Measurements from ENCODE around the gene GAPDH. TPM values are rescaled to one million over a fixed set of nuclear protein-coding genes. Genes with fewer than 3 reads are reported as not detected.
"Not testable (repeated sequence)": the region's sequence is repeated elsewhere in the genome, so short reads cannot be mapped to it uniquely, and the experiment has no call there.

GAPDH gene
- polyA plus RNA-seq, 4 donors = 1,934 to 3,805 (median 2,842) TPM

DNA sequence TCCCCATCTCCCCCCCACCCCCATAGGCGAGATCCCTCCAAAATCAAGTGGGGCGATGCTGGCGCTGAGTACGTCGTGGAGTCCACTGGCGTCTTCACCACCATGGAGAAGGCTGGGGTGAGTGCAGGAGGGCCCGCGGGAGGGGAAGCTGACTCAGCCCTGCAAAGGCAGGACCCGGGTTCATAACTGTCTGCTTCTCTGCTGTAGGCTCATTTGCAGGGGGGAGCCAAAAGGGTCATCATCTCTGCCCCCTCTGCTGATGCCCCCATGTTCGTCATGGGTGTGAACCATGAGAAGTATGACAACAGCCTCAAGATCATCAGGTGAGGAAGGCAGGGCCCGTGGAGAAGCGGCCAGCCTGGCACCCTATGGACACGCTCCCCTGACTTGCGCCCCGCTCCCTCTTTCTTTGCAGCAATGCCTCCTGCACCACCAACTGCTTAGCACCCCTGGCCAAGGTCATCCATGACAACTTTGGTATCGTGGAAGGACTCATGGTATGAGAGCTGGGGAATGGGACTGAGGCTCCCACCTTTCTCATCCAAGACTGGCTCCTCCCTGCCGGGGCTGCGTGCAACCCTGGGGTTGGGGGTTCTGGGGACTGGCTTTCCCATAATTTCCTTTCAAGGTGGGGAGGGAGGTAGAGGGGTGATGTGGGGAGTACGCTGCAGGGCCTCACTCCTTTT lies 2.7 kb downstream of the GAPDH start:
- Histone ChIP-seq H3K9me3 (ENCODE audit: control insufficient read depth in 2 of 2, insufficient read depth in 1 of 2, low read depth in 1 of 2, low read length in 1 of 2) (no peaks in the 10 kb centered on the region), H3K36me3 (ENCODE audit: control insufficient read depth in 3 of 3, insufficient read depth in 2 of 3, low read depth in 1 of 3, low read length in 3 of 3) (peaks cover 12 to 63% (median 20%) of the 10 kb centered on the region in 3 donors), H3K4me3 (ENCODE audit: low read depth in 1 of 3, low read length in 3 of 3) (no peak overlapping the region), H3K27ac (ENCODE audit: low read depth in 1 of 3, low read length in 2 of 3) (peak overlapping the region; percentile 20 to 99 (median 33)), H3K27me3 (ENCODE audit: control insufficient read depth in 3 of 3, insufficient read depth in 3 of 3, low read length in 3 of 3) (no peaks in the 10 kb centered on the region), H3K4me1 (ENCODE audit: control insufficient read depth in 3 of 3, insufficient read depth in 2 of 3, low read depth in 1 of 3, low read length in 2 of 3) (peaks cover 6 to 57% (median 9%) of the 10 kb centered on the region in 3 donors)
- no peak for FAIRE-seq
- WGBS, 3 donors = 44 to 68% (median 62%) methylated on average over 16 to 19 of the region's 19 CpGs
- no peak for DNase-seq

GRCh38 chr12:6537580-6538419 lies 3.5 kb downstream of the GAPDH start:
- H3K27me3 ChIP-seq (ENCODE audit: control insufficient read depth in 3 of 3, insufficient read depth in 3 of 3, low read length in 3 of 3); H3K4me3 ChIP-seq (ENCODE audit: low read depth in 1 of 3, low read length in 3 of 3); H3K9me3 ChIP-seq (ENCODE audit: control insufficient read depth in 2 of 2, insufficient read depth in 1 of 2, low read depth in 1 of 2, low read length in 1 of 2); FAIRE-seq: not testable (repeated sequence)
- 25 to 32% (median 29%) methylated on average over 17 of the region's 17 CpGs for WGBS, 3 donors
- DNase-seq = peak; percentile 82 to 84
- H3K36me3 ChIP-seq (ENCODE audit: control insufficient read depth in 3 of 3, insufficient read depth in 2 of 3, low read depth in 1 of 3, low read length in 3 of 3) = peaks cover 12 to 59% (median 20%) of the 10 kb centered on the region in 3 donors
- H3K4me1 ChIP-seq (ENCODE audit: control insufficient read depth in 3 of 3, insufficient read depth in 2 of 3, low read depth in 1 of 3, low read length in 2 of 3) = peaks cover 3 to 56% (median 9%) of the 10 kb centered on the region in 3 donors
- H3K27ac ChIP-seq (ENCODE audit: low read depth in 1 of 3, low read length in 2 of 3) = peak overlapping the region; percentile 20 to 99 (median 54)

DNA sequence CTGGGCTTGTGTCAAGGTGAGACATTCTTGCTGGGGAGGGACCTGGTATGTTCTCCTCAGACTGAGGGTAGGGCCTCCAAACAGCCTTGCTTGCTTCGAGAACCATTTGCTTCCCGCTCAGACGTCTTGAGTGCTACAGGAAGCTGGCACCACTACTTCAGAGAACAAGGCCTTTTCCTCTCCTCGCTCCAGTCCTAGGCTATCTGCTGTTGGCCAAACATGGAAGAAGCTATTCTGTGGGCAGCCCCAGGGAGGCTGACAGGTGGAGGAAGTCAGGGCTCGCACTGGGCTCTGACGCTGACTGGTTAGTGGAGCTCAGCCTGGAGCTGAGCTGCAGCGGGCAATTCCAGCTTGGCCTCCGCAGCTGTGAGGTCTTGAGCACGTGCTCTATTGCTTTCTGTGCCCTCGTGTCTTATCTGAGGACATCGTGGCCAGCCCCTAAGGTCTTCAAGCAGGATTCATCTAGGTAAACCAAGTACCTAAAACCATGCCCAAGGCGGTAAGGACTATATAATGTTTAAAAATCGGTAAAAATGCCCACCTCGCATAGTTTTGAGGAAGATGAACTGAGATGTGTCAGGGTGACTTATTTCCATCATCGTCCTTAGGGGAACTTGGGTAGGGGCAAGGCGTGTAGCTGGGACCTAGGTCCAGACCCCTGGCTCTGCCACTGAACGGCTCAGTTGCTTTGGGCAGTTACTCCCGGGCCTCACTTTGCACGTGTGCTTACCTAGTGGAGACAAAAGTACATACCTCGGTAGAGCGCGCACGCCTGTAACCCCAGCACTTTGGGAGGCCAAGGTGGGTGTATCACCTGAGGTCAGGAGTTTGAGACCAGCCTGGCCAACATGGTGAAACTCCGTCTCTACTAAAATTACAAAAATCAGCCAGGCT lies 4.3 kb downstream of the GAPDH start:
- H3K27ac ChIP-seq (ENCODE audit: low read depth in 1 of 3, low read length in 2 of 3) = peak overlapping the region in 1 of 3 donors; percentile 58
- WGBS, 3 donors = 62 to 66% (median 64%) methylated on average over 24 of the region's 24 CpGs
- DNase-seq (no peak), FAIRE-seq (no peak)
- H3K4me3 ChIP-seq (ENCODE audit: low read depth in 1 of 3, low read length in 3 of 3) = no peak overlapping the region
- peaks cover 12 to 63% (median 20%) of the 10 kb centered on the region in 3 donors for H3K36me3 ChIP-seq (ENCODE audit: control insufficient read depth in 3 of 3, insufficient read depth in 2 of 3, low read depth in 1 of 3, low read length in 3 of 3)
- no peaks in the 10 kb centered on the region for H3K27me3 ChIP-seq (ENCODE audit: control insufficient read depth in 3 of 3, insufficient read depth in 3 of 3, low read length in 3 of 3)
- H3K9me3 ChIP-seq (ENCODE audit: control insufficient read depth in 2 of 2, insufficient read depth in 1 of 2, low read depth in 1 of 2, low read length in 1 of 2) = no peaks in the 10 kb centered on the region
- H3K4me1 ChIP-seq (ENCODE audit: control insufficient read depth in 3 of 3, insufficient read depth in 2 of 3, low read depth in 1 of 3, low read length in 2 of 3) = peaks cover 3 to 55% (median 9%) of the 10 kb centered on the region in 3 donors

DNA sequence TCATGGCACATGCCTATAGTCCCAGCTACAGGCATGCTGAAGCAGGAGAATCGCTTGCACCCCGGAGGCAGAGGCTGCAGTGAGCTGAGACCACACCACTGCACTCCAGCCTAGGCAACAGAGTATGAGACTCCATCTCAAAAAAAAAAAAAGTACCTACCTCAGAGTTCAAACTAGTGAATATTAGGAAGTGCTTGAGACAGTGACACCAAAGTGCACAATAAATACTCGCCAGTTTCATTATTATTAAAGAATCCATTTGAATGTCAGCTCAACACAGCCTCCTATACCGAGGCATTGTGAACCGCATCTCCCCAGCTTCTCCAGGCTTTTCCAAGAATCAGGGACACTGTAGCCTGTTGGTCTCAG lies 5.0 kb downstream of the GAPDH start:
- FAIRE-seq (no peak), DNase-seq (no peak)
- Histone ChIP-seq H3K27me3 (ENCODE audit: control insufficient read depth in 3 of 3, insufficient read depth in 3 of 3, low read length in 3 of 3) (no peaks in the 10 kb centered on the region), H3K36me3 (ENCODE audit: control insufficient read depth in 3 of 3, insufficient read depth in 2 of 3, low read depth in 1 of 3, low read length in 3 of 3) (peaks cover 12 to 65% (median 20%) of the 10 kb centered on the region in 3 donors), H3K4me3 (ENCODE audit: low read depth in 1 of 3, low read length in 3 of 3) (no peak overlapping the region), H3K4me1 (ENCODE audit: control insufficient read depth in 3 of 3, insufficient read depth in 2 of 3, low read depth in 1 of 3, low read length in 2 of 3) (peaks cover 3 to 50% (median 9%) of the 10 kb centered on the region in 3 donors), H3K27ac (ENCODE audit: low read depth in 1 of 3, low read length in 2 of 3) (peak overlapping the region in 2 of 3 donors; percentile 79 to 93), H3K9me3 (ENCODE audit: control insufficient read depth in 2 of 2, insufficient read depth in 1 of 2, low read depth in 1 of 2, low read length in 1 of 2) (no peaks in the 10 kb centered on the region)
- 76 to 77% (median 76%) methylated on average over 5 of the region's 5 CpGs for WGBS, 3 donors

- Histone ChIP-seq H3K36me3 (ENCODE audit: control insufficient read depth in 3 of 3, insufficient read depth in 2 of 3, low read depth in 1 of 3, low read length in 3 of 3) (peaks cover 12 to 68% (median 20%) of the 10 kb centered on the region in 3 donors), H3K4me1 (ENCODE audit: control insufficient read depth in 3 of 3, insufficient read depth in 2 of 3, low read depth in 1 of 3, low read length in 2 of 3) (peaks cover 3 to 50% (median 9%) of the 10 kb centered on the region in 3 donors), H3K4me3 (ENCODE audit: low read depth in 1 of 3, low read length in 3 of 3) (no peak overlapping the region), H3K9me3 (ENCODE audit: control insufficient read depth in 2 of 2, insufficient read depth in 1 of 2, low read depth in 1 of 2, low read length in 1 of 2) (no peaks in the 10 kb centered on the region), H3K27me3 (ENCODE audit: control insufficient read depth in 3 of 3, insufficient read depth in 3 of 3, low read length in 3 of 3) (no peaks in the 10 kb centered on the region), H3K27ac (ENCODE audit: low read depth in 1 of 3, low read length in 2 of 3) (peak overlapping the region; percentile 79 to 93 (median 93))
- no peak for FAIRE-seq
- DNase-seq = peak in 1 of 2 donors; percentile 29
- WGBS, 3 donors = 45 to 69% (median 60%) methylated on average over 14 of the region's 14 CpGs
These were observed 5.4 kb downstream of the GAPDH start for GRCh38 chr12:6539707-6540134.

- FAIRE-seq = no peak
These were observed 6.0 kb downstream of the GAPDH start for GRCh38 chr12:6540181-6540877.

DNA sequence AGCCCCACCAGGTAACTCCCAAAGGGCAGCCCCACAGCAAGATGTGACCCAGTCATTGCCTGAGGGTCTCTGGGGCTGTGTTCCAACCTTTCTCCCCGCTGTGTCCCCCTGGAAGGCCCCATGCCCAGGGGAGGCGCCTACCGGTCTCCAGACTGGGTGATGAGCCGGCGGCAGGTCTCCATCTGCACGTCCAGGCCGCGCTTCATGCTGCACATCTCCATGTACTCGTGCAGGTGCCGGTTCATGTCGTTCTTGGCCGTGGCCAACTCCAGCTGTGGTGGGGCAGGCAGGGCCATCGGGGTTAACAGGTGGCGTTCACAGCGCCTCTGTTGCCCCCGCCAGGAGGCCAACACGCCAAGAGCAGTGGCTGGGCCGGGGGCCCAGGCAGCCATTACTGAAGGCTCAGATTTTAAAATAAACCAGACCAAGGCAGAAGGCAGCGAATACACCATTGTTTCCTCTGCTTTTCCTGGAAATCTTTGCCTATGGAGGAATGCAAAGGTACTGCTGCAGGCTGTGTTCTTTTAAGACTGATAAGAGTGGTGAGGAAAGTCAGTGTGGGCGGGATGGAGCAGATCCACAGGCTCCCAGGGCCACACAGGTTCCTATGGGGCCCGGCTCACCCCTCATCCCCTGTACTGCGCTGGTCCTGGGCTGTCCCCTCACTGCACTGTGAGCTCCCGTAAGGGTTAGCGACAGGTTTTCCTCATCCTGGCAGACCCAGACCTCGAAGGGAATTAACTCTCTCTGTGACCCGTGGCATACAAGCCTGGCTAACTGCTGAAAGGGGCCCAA lies 7.3 kb downstream of the GAPDH start:
- no peaks in the 10 kb centered on the region for H3K9me3 ChIP-seq (ENCODE audit: control insufficient read depth in 2 of 2, insufficient read depth in 1 of 2, low read depth in 1 of 2, low read length in 1 of 2)
- FAIRE-seq (no peak), DNase-seq (peak; percentile 24 to 25)
- 61 to 74% (median 66%) methylated on average over 25 to 26 of the region's 26 CpGs for WGBS, 3 donors
- H3K4me1 ChIP-seq (ENCODE audit: control insufficient read depth in 3 of 3, insufficient read depth in 2 of 3, low read depth in 1 of 3, low read length in 2 of 3) = peaks cover 3 to 37% (median 5%) of the 10 kb centered on the region in 3 donors
- H3K27ac ChIP-seq (ENCODE audit: low read depth in 1 of 3, low read length in 2 of 3) = peak overlapping the region; percentile 79 to 93 (median 93)
- H3K4me3 ChIP-seq (ENCODE audit: low read depth in 1 of 3, low read length in 3 of 3) = no peak overlapping the region
- no peaks in the 10 kb centered on the region for H3K27me3 ChIP-seq (ENCODE audit: control insufficient read depth in 3 of 3, insufficient read depth in 3 of 3, low read length in 3 of 3)
- peaks cover 11 to 53% (median 18%) of the 10 kb centered on the region in 3 donors for H3K36me3 ChIP-seq (ENCODE audit: control insufficient read depth in 3 of 3, insufficient read depth in 2 of 3, low read depth in 1 of 3, low read length in 3 of 3)

More at GRCh38 chr12:6540181-6540877, 6.0 kb downstream of the GAPDH start:
- no peaks in the 10 kb centered on the region for H3K27me3 ChIP-seq (ENCODE audit: control insufficient read depth in 3 of 3, insufficient read depth in 3 of 3, low read length in 3 of 3)
- H3K9me3 ChIP-seq (ENCODE audit: control insufficient read depth in 2 of 2, insufficient read depth in 1 of 2, low read depth in 1 of 2, low read length in 1 of 2) = no peaks in the 10 kb centered on the region
- peak overlapping the region; percentile 79 to 93 (median 93) for H3K27ac ChIP-seq (ENCODE audit: low read depth in 1 of 3, low read length in 2 of 3)
- 10 to 18% (median 16%) methylated on average over 34 to 35 of the region's 35 CpGs for WGBS, 3 donors
- H3K36me3 ChIP-seq (ENCODE audit: control insufficient read depth in 3 of 3, insufficient read depth in 2 of 3, low read depth in 1 of 3, low read length in 3 of 3) = peaks cover 12 to 63% (median 20%) of the 10 kb centered on the region in 3 donors
- peak; percentile 96 for DNase-seq
- H3K4me3 ChIP-seq (ENCODE audit: low read depth in 1 of 3, low read length in 3 of 3) = peak overlapping the region in 1 of 3 donors; percentile 16
- peaks cover 3 to 50% (median 9%) of the 10 kb centered on the region in 3 donors for H3K4me1 ChIP-seq (ENCODE audit: control insufficient read depth in 3 of 3, insufficient read depth in 2 of 3, low read depth in 1 of 3, low read length in 2 of 3)
